HepG2 (cell line): Measurements from ENCODE around the gene CIITA. TPM values are rescaled to one million over a fixed set of nuclear protein-coding genes. Genes with fewer than 3 reads are reported as not detected.

Source experiments
- ARID2 ChIP-seq: sonication (generic); formaldehyde crosslinking; IDR thresholded peaks from 2 replicates; pipeline ENCODE4 v1.8.1; 2022; ENCODE audit warnings: mild to moderate bottlenecking, missing genetic modification reagents, borderline replicate concordance
- KDM2A ChIP-seq: sonication (generic); formaldehyde crosslinking; IDR thresholded peaks from 2 replicates; pipeline ENCODE4 v1.4.0; 2020; ENCODE audit warnings: low read depth, missing genetic modification reagents, borderline replicate concordance
- KDM5B ChIP-seq: sonication (generic); formaldehyde crosslinking; IDR thresholded peaks from 2 replicates; pipeline ENCODE4 v1.4.0; 2020; ENCODE audit warnings: missing genetic modification reagents, mild to moderate bottlenecking, borderline replicate concordance
- TCF7L2 ChIP-seq: IDR thresholded peaks from 2 replicates; pipeline ENCODE4 v1.6.1; 2011; ENCODE audit warnings: mild to moderate bottlenecking, low read depth, low read length, moderate library complexity
- polyA plus RNA-seq, 8 experiments: library from polyadenylated mRNA; depleted of rRNA in 3 of 8; stranded (reverse) in 7 of 8; unstranded in 1 of 8; fragments of >200 nt; fragmentation: Illumina TruSeq in 4 of 8; extraction: Trizol in 4 of 8; gene quantifications; 2 replicates each; pipeline versions ENCODE4 v1.2.1 to v1.2.3, GENCODE V29; 2011 to 2016; ENCODE audit warnings: low read depth in 4 of 8, missing spikeins in 1 of 8, mixed read lengths in 1 of 8; ENCODE audit not compliant: insufficient read depth in 1 of 8
- total RNA-seq, 5 experiments: library from RNA; depleted of rRNA; stranded (reverse); fragments of >200 nt; fragmentation: Illumina TruSeq; extraction: Trizol; gene quantifications; 2 replicates each; pipeline ENCODE4 v1.2.3, GENCODE V29; 2016; ENCODE audit warnings: low read depth in 1 of 5
- TF ChIP-seq, protein P1 (sequence below): sonication (generic); formaldehyde crosslinking; IDR thresholded peaks from 2 replicates; pipeline ENCODE4 v1.5.0; 2020; ENCODE audit warnings: mild to moderate bottlenecking, missing genetic modification reagents, borderline replicate concordance
- TF ChIP-seq, protein P2 (sequence below): sonication (generic); formaldehyde crosslinking; IDR thresholded peaks from 2 replicates; pipeline ENCODE4 v1.5.0; 2020; ENCODE audit warnings: missing genetic modification reagents
- TF ChIP-seq, protein P3 (sequence below): sonication (generic); formaldehyde crosslinking; IDR thresholded peaks from 2 replicates; pipeline ENCODE4 v1.4.0; 2020; ENCODE audit warnings: missing genetic modification reagents
- TF ChIP-seq, protein P4 (sequence below): sonication (generic); formaldehyde crosslinking; IDR thresholded peaks from 2 replicates; pipeline ENCODE4 v1.8.1; 2023; ENCODE audit warnings: mild to moderate bottlenecking, moderate library complexity, missing genetic modification reagents

The CIITA gene
- total and polyA plus RNA-seq, 2 of the 13 experiments (the other 11 are each of a cell fraction or from before 2014, with no cell fraction given) = 0.08 to 0.09 TPM

DNA sequence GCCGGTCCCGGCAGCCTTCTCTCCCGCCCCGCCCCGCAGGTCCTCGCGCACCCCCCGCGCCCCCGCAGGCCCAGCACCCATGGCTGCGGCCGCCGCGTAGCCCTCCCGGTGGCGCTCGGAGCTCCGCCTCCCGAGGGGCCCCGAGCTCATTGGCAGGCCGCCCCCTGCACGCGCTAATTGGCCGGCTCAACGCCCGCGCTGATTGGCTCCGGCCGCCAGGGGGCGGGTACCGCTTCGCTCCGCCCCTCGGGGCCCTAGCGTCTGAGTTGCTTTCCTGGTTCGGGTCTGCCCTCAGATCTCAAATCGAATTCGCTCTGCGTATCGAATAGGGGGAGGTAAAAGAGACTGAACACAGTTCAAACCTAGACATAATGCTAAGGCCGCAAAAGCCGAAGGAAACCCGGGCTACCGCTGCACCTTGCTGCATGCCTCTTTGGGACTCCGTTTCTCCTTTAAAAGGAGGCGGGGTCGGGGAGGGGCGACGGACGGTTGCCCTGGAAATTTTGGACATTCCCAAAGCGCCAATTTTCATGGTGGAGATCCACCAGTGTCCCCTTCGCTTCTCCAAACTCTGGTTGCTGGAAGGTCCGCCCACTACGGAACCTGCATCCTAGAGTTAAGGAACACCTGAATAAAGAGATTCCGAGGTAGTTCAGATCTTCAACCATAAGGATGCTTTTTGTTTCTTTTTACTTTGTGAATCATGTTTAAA is 65.5 kb downstream of the CIITA start, which contains the start of gene DEXI (continued):
- TF ChIP-seq, protein P1, sequence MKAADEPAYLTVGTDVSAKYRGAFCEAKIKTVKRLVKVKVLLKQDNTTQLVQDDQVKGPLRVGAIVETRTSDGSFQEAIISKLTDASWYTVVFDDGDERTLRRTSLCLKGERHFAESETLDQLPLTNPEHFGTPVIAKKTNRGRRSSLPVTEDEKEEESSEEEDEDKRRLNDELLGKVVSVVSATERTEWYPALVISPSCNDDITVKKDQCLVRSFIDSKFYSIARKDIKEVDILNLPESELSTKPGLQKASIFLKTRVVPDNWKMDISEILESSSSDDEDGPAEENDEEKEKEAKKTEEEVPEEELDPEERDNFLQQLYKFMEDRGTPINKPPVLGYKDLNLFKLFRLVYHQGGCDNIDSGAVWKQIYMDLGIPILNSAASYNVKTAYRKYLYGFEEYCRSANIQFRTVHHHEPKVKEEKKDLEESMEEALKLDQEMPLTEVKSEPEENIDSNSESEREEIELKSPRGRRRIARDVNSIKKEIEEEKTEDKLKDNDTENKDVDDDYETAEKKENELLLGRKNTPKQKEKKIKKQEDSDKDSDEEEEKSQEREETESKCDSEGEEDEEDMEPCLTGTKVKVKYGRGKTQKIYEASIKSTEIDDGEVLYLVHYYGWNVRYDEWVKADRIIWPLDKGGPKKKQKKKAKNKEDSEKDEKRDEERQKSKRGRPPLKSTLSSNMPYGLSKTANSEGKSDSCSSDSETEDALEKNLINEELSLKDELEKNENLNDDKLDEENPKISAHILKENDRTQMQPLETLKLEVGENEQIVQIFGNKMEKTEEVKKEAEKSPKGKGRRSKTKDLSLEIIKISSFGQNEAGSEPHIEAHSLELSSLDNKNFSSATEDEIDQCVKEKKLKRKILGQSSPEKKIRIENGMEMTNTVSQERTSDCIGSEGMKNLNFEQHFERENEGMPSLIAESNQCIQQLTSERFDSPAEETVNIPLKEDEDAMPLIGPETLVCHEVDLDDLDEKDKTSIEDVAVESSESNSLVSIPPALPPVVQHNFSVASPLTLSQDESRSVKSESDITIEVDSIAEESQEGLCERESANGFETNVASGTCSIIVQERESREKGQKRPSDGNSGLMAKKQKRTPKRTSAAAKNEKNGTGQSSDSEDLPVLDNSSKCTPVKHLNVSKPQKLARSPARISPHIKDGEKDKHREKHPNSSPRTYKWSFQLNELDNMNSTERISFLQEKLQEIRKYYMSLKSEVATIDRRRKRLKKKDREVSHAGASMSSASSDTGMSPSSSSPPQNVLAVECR (CRISPR knock-in tag) = peak; percentile 77; the same call in 1 of the 2 replicates
- TF ChIP-seq, protein P2, sequence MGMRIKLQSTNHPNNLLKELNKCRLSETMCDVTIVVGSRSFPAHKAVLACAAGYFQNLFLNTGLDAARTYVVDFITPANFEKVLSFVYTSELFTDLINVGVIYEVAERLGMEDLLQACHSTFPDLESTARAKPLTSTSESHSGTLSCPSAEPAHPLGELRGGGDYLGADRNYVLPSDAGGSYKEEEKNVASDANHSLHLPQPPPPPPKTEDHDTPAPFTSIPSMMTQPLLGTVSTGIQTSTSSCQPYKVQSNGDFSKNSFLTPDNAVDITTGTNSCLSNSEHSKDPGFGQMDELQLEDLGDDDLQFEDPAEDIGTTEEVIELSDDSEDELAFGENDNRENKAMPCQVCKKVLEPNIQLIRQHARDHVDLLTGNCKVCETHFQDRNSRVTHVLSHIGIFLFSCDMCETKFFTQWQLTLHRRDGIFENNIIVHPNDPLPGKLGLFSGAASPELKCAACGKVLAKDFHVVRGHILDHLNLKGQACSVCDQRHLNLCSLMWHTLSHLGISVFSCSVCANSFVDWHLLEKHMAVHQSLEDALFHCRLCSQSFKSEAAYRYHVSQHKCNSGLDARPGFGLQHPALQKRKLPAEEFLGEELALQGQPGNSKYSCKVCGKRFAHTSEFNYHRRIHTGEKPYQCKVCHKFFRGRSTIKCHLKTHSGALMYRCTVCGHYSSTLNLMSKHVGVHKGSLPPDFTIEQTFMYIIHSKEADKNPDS = no peak
- TF ChIP-seq, protein P3, sequence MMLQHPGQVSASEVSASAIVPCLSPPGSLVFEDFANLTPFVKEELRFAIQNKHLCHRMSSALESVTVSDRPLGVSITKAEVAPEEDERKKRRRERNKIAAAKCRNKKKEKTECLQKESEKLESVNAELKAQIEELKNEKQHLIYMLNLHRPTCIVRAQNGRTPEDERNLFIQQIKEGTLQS (CRISPR knock-in tag) = peak; percentile 53; the same call in 1 of the 2 replicates
- TF ChIP-seq ARID2 (CRISPR knock-in tag) = no peak
- TF ChIP-seq KDM2A (CRISPR knock-in tag) = peak; percentile 50; the same call in 1 of the 2 replicates
- TF ChIP-seq, protein P4, sequence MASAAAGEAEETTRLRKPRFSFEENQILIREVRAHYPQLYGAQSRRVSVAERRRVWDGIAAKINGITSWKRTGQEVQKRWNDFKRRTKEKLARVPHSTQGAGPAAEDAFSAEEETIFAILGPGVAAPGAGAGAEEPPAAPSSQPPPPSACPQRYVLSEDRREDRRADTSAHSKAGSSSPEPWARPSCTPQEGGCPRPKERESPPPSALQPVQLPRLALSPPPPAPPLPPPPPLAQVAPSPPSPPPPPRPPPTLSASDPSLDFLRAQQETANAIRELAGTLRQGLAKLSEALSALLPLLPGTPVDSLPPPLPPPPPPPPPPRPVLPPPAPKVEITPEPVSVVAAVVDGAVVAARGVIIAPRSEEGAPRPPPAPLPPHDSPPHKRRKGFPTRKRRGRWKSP (CRISPR knock-in tag) = peak; percentile 86; the same call in 1 of the 2 replicates
- peak; percentile 4; the same call in 1 of the 2 replicates for TF ChIP-seq KDM5B (CRISPR knock-in tag)
- no peak for TF ChIP-seq TCF7L2
